IPS DF 4.7 (cell line): ENCODE data around the gene FAR1.
A peak's percentile ranks its signal among the peaks of the same experiment; 100 is the strongest.
"Not testable (repeated sequence)": the region's sequence is repeated elsewhere in the genome, so short reads cannot be mapped to it uniquely, and the experiment has no call there.

Experiments
- DNase-seq: peaks from one replicate; pipeline ENCODE4 v3.0.0-alpha.2; 2013; ENCODE audit warnings: low spot score; ENCODE audit errors: extremely low read depth

Gene FAR1, protein sequence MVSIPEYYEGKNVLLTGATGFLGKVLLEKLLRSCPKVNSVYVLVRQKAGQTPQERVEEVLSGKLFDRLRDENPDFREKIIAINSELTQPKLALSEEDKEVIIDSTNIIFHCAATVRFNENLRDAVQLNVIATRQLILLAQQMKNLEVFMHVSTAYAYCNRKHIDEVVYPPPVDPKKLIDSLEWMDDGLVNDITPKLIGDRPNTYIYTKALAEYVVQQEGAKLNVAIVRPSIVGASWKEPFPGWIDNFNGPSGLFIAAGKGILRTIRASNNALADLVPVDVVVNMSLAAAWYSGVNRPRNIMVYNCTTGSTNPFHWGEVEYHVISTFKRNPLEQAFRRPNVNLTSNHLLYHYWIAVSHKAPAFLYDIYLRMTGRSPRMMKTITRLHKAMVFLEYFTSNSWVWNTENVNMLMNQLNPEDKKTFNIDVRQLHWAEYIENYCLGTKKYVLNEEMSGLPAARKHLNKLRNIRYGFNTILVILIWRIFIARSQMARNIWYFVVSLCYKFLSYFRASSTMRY

DNA sequence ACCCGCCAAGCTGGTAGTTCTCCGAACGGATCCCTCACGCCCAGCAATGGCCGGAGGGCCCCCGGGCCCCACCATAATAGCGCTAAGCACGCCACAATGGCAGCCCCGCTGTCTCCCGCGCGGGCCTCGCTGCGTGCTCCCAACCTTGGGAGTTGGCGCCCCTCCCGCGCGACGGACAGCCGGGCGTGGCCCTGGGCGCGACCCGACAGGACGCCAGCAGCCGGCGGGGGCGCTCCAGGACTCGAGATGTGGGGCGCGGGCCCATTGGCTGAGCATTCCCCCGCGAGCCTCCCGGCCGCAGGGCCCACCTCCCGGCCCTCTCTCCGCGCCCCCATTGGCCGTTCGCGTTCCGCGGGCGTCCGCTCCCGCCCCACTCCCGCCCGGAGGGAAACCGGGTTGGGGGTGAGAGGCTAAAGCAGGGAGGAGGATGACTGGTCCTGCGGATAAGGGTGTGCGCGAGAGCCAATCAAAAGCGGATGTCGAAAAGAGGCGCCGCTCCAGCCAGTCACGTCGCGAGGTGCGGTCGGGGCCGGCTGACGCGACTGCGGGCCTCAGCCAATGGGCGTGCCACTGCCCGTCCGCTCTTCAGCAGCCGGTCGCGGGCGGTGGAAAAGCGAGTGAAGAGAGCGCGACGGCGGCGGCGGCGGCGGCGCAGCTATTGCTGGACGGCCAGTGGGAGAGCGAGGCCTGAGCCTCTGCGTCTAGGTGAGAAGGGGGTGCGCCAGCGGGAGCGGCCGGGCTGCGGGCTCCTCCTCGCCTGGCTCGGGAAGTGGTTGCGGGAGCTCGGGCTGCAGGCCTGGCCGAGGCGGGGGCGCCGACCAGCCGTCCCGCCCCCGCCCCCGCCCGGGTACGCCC is at the start of gene FAR1:
Gene FAR1 (plus strand): TSS at position 567 of the 855 bp plus-strand sequence. CDS start 26,098 bp downstream, outside the sequence.
- peak; percentile 95 for DNase-seq

DNA sequence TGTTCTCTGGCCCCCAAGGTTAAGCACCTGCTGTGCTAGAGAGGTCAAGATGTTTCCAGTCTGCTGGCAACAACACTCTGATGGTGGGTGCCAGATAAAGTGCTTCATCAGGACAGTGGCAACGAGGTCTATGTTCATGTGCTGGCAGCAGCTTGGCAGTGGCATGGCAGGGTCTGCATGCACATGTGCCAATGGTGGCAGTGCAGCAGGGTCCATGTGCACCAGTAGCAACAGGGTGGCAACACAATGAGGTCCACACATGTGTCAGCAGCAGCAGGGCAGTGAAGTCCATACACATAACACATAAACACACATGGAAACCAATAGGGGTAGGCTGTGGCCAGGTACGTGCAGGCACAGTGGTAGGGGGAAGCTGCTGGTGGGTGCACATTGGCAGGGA is 48.4 kb upstream of the FAR1 start:
- no peak for DNase-seq

DNA sequence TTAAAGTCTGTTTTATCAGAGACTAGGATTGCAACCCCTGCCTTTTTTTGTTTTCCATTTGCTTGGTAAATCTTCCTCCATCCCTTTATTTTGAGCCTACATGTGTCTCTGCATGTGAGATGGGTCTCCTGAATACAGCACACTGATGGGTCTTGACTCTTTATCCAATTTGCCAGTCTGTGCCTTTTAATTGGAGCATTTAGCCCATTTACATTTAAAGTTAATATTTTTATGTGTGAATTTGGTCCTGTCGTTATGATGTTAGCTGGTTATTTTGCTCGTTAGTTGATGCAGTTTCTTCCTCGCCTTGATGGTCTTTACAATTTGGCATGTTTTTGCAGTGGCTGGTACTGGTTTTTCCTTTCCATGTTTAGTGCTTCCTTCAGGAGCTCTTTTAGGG is 41.6 kb upstream of the FAR1 start:
- not testable (repeated sequence) for DNase-seq

DNA sequence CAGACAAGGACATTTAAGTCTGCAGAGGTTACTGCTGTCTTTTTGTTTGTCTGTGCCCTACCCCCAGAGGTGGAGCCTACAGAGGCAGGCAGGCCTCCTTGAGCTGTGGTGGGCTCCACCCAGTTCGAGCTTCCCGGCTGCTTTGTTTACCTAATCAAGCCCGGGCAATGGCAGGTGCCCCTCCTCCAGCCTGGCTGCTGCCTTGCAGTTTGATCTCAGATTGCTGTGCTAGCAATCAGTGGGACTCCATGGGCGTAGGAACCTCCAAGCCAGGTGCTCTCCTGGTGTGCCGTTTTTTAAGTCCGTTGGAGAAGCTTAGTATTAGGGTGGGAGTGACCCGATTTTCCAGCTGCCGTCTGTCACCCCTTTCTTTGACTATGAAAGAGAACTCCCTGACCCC is 39.8 kb upstream of the FAR1 start:
- not testable (repeated sequence) for DNase-seq

DNA sequence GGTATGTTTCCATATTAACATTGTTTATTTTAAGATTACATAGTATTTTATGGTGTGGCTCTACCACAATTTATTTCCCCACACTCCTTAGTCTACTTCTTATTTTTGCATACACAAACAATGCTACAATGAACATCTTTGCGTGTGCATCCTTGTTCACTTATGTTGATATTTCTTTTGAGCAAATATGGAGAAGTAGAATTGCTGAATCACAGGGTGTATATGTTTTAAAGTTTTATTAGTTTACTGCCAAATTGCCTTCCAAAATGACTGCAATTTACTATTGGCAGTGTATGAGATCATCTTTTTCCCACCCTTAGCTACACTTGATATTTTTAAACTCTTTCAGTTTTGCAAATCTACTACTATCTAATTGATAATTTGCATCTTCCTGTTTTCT is 38.7 kb upstream of the FAR1 start:
- DNase-seq, result no peak

DNA sequence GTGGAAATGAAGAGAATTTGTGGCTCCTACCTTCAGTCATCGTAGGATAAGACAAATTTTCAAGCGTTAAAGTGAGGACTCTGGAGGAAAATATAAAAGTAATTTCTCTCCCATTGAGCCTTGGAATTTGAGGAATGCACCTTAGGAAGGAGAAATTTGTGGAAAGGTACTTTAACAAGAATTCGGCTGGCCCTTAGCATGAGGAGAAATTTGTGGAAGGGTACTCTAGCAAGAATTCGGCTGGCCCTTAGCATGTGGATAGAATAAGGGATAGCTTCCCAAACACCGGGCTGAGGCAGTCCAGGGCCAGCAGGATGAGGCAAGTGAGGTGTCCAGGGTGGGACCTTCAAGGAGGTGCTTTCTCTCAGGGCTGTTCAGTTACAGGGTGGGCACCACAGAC is 33.2 kb upstream of the FAR1 start:
- no peak for DNase-seq

DNA sequence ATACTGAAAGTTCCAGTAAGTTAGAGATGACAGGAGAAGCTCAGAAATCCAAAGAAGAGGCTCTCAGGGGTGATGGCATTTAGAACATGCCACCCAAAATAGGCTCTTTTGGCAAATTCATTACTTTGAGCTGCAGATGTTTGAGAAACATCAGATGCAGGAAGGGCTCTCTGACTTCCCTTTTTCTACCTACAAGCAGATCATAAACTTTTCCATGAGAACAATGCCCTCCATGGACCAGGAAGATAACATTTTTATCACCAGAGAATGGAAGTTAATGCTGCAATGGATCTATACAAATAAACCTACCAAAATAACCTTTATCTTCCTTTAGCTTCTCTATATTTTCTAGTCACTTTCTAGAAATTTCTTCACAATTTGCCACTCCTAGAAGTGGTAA is 32.7 kb upstream of the FAR1 start:
- no peak for DNase-seq

DNA sequence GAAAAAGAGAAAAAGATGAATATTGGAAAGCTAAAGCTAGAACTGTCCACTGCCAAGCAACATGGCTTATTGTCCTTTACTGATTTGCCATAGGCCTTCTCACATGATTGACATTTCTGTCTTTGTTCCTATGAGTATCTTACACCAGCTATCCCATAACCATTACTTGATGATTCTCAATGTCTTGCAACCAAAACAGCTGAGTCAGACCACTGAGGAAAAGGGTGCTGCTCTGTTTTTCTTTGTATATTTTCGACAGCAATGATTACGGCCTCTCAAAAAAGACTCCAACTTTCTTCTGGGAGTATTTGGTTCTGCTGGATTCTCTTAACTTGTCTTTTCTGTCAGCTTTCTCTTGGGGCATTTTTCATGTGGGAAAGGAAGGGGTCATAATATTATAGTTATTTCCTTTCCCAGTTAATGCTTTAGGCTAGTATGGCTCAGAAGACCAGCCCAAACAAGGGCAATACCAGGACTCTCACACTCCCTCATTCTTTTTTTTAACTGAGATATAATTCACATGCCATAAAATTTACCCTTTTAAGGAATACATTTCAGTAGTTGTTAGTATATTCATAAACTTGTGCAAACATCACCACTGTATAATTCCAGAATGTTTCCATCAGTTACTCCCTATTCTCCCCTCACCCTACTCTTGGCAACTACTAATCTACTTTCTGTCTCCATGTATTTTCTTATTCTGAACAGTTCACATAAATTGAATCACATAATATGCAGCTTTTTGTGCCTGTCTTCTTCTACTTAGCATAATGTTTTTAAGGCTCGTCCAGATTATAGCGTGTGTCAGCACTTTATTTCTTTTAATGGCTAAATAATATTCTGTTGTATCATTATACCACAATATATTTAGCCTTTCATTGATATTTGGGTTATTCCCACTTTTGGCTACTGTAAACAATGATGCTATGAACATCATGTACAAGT is 31.1 kb upstream of the FAR1 start:
- no peak for DNase-seq

DNA sequence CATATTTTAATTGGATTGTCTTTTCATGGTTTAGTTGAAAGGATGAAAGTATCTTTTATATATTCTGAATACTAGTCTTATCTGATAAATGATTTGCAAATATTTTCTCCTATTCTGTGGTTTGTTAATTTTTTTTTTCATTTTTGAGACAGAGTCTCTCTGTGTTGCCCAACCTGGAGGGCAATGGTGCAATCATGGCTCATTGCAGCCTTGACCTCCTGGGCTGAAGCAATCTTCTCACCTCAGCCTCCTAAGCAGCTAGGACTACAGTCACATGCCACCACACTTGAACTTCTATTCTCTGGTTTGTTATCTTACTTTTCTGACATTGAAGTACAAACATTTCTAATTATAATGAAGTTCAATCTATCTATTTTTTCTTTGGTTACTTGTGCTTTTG is 30.0 kb upstream of the FAR1 start:
- DNase-seq, result no peak

DNA sequence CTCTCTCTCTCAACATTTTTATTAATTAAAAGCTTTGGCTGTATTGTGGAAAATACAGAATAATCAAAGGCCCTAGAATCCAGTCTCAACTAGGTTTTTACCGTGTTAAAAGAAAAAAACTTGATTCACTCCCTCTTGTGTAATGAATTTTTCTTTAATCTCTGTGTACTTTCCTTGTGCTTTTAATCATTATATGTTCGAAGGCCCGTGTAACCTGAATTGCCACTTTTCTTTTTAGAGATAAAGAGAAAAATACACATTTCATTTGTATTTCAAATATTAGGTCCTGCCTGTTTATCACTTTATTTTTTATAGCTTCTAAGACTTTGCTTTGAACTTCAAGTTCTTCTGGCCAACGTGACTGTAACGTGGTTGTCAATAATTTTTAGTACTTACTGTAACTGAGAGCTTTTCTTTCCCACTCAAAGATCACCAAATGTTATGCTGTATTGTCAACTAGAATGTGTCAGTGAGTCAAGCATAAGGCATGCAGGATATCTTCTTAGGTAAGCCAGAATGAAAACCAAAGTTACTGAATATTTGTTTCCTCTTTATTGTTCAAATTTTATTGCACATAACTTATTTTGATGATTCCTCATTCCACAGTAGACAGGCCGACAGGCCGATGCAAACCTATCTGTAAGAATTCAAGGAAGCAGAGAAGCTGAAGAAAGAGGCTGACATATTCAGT is 23.3 kb upstream of the FAR1 start:
- no peak for DNase-seq

DNA sequence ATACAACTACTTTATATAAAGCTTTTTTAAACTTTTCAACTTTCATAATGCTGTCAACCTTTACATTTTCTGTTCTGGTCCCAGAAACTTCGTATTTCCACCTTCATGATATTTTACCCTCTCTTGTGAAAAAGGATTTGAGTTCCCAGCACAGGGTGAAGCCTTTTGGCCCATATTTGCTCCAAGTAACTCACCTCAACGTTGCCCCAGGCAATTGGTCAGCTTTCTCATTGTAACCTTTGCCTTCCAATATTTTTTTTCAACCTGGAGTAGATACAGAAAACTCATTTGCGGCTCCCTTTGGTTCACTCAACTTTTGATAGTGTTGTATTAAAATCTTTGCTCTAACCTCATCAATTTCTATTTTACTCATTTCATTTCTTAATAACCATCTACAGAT is 21.1 kb upstream of the FAR1 start:
- no peak for DNase-seq

DNA sequence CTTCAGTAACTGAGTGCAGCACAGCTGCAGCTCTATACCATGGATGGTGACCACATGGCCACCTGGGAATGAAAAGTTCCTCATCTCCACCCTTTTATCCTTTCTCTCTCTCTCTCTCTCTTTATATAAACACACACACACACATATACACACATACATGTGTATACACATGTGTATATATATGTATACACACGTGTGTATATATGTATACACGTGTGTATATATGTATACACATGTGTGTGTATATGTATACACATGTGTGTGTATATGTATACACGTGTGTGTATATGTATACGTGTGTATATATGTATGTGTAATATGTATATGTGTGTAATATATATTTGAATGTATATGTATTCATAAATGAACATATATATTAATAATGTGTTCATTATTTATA is 18.8 kb upstream of the FAR1 start:
- DNase-seq, result no peak

DNA sequence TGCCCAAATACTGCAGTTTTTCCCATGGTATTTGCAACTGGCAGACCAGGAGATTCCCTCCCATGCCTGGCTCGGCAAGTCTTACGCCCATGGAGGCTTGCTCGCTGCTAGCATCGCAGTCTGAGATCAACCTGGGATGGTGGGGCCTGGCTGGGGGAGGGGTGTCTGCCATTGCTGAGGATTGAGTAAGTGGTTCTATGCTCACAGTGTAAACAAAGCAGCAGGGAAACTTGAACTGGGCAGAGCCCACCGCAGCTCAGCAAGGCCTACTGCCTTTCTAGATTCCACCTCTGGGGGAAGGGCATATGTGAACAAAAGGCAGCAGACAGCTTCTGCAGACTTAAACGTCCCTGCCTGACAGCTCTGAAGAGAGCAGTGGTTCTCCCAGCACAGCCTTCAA is 17.0 kb upstream of the FAR1 start:
- DNase-seq, result not testable (repeated sequence)

DNA sequence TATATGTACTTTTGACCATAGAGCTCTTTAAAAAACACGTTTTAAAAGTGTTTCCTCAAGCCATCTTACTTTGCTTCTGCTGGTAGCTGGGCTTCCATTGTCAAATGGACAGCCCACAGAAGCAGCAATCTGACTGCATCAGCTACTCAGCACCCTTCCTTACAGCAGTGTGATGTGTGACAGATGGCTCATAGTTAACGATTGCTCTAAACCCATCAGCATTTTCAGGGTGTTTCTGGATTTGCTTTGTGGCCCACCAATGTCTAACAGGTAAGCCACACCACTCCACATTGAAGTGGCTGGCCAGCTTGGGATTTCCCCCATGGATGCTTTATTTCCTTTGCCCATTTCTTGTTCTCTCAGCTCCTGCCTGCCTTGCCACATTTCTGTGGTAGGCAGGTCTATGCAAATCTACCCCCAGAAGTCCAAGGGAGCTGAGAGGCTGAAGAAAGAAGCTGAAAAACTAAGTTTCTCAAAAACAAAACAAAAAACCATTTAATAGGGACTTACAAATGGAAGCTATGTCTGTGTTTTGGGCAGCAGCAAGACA is 7.3 kb upstream of the FAR1 start:
- DNase-seq, result no peak

DNA sequence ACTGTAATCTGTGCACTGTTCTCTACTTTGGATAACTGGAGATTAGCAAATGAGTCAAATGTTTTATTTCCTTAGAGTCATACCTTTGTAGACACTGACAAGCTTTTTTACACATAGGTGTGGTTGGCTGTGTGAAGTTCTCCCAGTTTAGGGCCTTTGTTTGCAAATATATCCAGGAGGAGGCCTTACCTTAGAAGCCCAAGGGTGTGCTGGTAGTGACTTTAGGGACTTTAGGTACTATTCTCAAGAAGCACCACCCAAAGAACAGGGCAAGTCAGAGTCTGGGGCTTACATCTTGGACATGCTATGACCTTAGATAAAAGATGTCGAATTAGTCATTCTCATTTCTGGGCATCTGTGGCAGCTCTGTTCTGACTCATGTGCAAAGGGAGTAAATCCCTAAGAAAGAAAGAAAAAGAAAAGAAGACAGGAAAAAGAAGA is 4.8 kb upstream of the FAR1 start:
- DNase-seq, result no peak

DNA sequence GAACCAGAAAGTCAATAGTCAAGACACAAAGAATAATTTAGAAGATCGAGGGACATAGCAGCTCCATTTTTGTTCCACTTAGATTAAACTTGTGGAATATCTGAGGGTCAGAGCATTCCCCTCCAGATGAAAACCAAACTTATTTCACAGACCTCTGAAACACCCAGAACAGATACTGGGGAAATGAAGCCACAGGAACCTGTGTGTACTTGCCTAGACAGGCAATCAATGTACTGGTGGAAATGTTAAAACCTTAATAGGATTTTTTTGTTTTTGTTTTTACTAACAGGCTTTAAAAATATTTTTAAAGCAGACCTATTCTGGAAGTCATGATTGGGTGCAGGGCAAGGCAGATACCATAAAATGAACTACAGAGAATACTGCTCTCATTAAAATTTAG is 4.1 kb upstream of the FAR1 start:
- DNase-seq, result no peak

DNA sequence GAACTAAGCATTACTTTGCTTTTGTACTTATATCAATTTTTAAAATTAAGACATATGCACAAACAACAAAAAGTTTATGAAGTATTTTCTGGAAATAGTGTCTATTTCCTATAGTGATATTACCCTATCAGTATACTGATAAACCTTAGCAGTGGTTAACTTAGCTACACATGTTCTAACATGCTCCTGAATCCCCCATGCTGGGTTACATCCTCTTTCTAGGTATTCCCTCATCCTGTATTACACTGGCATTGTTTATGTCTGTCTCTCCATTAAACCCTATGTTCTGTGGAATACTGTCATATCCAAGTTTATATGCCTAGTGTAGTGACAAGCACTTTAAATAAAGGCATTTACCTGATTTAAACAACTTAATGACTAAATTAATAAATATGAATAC is 1.8 kb upstream of the FAR1 start:
- no peak for DNase-seq

DNA sequence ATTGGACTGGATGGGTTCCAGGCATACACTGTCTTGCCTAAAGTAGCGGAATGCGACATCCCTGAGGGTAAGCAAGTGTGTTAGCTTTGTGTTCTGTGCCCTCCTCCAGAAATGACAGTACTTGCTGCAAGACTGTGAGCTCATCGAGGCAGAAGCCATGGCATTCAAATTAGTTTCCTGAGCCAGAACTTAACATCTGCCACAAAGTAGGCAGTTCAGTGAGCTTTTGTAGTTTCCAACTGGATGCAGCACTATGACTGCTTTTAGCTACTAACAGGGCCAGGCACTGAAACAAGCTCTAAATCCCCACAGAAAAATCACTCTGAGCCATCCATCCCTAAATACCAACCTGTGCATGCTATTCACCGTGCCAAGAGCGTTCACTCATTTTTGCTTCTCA is 1.2 kb upstream of the FAR1 start:
- no peak for DNase-seq

DNA sequence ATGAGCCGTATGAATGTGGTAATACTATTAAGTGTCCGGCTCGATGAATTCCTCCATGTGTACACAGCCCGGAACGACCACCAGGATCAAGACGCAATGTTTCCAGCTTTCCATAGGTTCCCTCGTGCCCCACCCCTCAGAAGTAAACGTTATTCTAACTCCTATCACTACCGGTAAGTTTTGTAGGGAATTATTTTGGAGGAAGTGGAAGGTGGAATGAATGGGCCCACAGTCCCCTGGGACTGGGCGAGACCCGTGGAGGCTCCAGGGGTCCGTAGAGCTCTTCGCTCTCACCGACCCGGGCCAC is 720 bp upstream of the FAR1 start:
- DNase-seq, result no peak

DNA sequence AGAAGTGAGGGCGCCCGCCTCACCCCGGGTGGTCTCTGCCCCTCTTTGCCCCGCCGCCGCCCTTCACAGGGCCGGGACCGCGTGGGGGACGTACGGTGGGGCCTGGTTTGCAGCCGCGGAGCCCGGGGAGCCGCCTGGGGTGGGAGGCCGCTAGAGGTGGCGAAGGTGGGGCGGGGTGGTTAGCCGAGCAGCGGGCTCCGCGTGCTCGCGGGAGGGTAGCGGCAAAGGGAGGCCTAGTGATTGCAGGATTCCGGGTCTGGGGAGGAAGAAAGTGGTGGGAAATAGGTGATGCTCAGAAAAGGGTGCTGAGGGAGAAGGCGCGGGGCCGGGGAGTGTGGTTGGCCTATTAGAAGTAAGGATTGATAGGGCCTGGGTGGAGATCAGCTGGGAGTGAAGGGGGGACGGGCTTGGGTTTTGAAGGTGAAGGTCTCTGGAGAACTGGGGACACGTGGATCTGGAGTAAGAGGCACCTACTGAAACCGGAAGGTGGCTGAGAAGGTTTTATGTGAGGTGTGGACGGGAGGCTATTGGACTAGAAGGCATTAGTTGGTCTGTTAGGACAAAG is 571 bp downstream of the FAR1 start:
- DNase-seq, result no peak
